Glutamatergic neuron (in vitro differentiated cells): Measurements from ENCODE around the gene CDH3. TPM values are rescaled to one million over a fixed set of nuclear protein-coding genes. Genes with fewer than 3 reads are reported as not detected.

Source experiments
- DNase-seq: peaks from one replicate; pipeline ENCODE4 v3.0.0; 2022
- H3K27ac Mint-ChIP-seq: one replicate; pipeline ENCODE4 v1.8.0; 2020; ENCODE audit warnings: mild to moderate bottlenecking, mixed read lengths, inconsistent platforms; ENCODE audit not compliant: unreplicated experiment
- H3K27me3 Mint-ChIP-seq: one replicate; pipeline ENCODE4 v1.8.0; 2020; ENCODE audit warnings: mild to moderate bottlenecking, moderate library complexity, mixed read lengths, inconsistent platforms; ENCODE audit not compliant: unreplicated experiment
- H3K36me3 Mint-ChIP-seq: one replicate; pipeline ENCODE4 v1.8.0; 2020; ENCODE audit warnings: mild to moderate bottlenecking, mixed read lengths, inconsistent platforms; ENCODE audit not compliant: unreplicated experiment
- H3K4me1 Mint-ChIP-seq: one replicate; pipeline ENCODE4 v1.8.0; 2020; ENCODE audit warnings: mild to moderate bottlenecking, low read depth, mixed read lengths, inconsistent platforms; ENCODE audit not compliant: unreplicated experiment
- H3K4me3 Mint-ChIP-seq: one replicate; pipeline ENCODE4 v1.8.0; 2020; ENCODE audit warnings: mild to moderate bottlenecking, mixed read lengths, inconsistent platforms; ENCODE audit not compliant: unreplicated experiment
- H3K9me3 Mint-ChIP-seq: one replicate; pipeline ENCODE4 v1.8.0; 2020; ENCODE audit warnings: mild to moderate bottlenecking, moderate library complexity, mixed read lengths, inconsistent platforms; ENCODE audit not compliant: unreplicated experiment
- CTCF ChIP-seq: fragments of 200-600 bp; sonication (generic); IDR thresholded peaks from one replicate; pipeline ENCODE4 v1.5.0; 2021; ENCODE audit not compliant: partially characterized antibody, unreplicated experiment
- total RNA-seq: library from RNA; stranded (reverse); fragmentation: NEBNext Ultra II Directional; extraction: Animal tissue kit (Norgen Biotek cat#: 25700); gene quantifications from one replicate; pipeline ENCODE4 v1.2.1, GENCODE V29; 2021; ENCODE audit not compliant: unreplicated experiment

Gene CDH3
- total RNA-seq, 1 donor from 2014 or later: 1.3 TPM

GRCh38 chr16:68685685-68686478, 40.8 kb downstream of the CDH3 start:
- Mint-ChIP-seq H3K9me3 (peaks cover 2% of the 10 kb centered on the region), H3K27me3 (no peaks in the 10 kb centered on the region), H3K27ac (no peak overlapping the region), H3K36me3 (no peaks in the 10 kb centered on the region), H3K4me1 (no peaks in the 10 kb centered on the region), H3K4me3 (no peak overlapping the region)
- no peak for DNase-seq
- TF ChIP-seq CTCF: no peak

- H3K4me3 Mint-ChIP-seq: no peak overlapping the region
- no peak for DNase-seq
- H3K36me3 Mint-ChIP-seq: no peaks in the 10 kb centered on the region
- no peaks in the 10 kb centered on the region for H3K4me1 Mint-ChIP-seq
- H3K9me3 Mint-ChIP-seq: peaks cover 2% of the 10 kb centered on the region
- H3K27ac Mint-ChIP-seq: no peak overlapping the region
- no peak for TF ChIP-seq CTCF
- no peaks in the 10 kb centered on the region for H3K27me3 Mint-ChIP-seq
Measured at GRCh38 chr16:68686905-68687304, 41.8 kb downstream of the CDH3 start.

GRCh38 chr16:68689921-68690320, 44.8 kb downstream of the CDH3 start:
- peaks cover 6% of the 10 kb centered on the region for H3K9me3 Mint-ChIP-seq
- no peak for TF ChIP-seq CTCF
- no peaks in the 10 kb centered on the region for H3K36me3 Mint-ChIP-seq
- no peaks in the 10 kb centered on the region for H3K4me1 Mint-ChIP-seq
- H3K27me3 Mint-ChIP-seq: no peaks in the 10 kb centered on the region
- no peak overlapping the region for H3K27ac Mint-ChIP-seq
- H3K4me3 Mint-ChIP-seq: no peak overlapping the region
- DNase-seq: no peak

- TF ChIP-seq CTCF: no peak
- Mint-ChIP-seq H3K27me3 (peaks cover 2% of the 10 kb centered on the region), H3K27ac (no peak overlapping the region), H3K4me3 (no peak overlapping the region), H3K36me3 (no peaks in the 10 kb centered on the region), H3K9me3 (peaks cover 6% of the 10 kb centered on the region), H3K4me1 (no peaks in the 10 kb centered on the region)
- DNase-seq: no peak
Measured at GRCh38 chr16:68695575-68695974, 50.5 kb downstream of the CDH3 start.

GRCh38 chr16:68696514-68696913, 51.4 kb downstream of the CDH3 start:
- Mint-ChIP-seq H3K4me1 (no peaks in the 10 kb centered on the region), H3K4me3 (no peak overlapping the region), H3K36me3 (no peaks in the 10 kb centered on the region), H3K27ac (no peak overlapping the region), H3K9me3 (peaks cover 6% of the 10 kb centered on the region), H3K27me3 (peaks cover 2% of the 10 kb centered on the region)
- no peak for DNase-seq
- no peak for TF ChIP-seq CTCF
